Measurements from ENCODE around the gene AFG3L2.
A peak's percentile ranks its signal among the peaks of the same experiment; 100 is the strongest.

AFG3L2 gene

DNA sequence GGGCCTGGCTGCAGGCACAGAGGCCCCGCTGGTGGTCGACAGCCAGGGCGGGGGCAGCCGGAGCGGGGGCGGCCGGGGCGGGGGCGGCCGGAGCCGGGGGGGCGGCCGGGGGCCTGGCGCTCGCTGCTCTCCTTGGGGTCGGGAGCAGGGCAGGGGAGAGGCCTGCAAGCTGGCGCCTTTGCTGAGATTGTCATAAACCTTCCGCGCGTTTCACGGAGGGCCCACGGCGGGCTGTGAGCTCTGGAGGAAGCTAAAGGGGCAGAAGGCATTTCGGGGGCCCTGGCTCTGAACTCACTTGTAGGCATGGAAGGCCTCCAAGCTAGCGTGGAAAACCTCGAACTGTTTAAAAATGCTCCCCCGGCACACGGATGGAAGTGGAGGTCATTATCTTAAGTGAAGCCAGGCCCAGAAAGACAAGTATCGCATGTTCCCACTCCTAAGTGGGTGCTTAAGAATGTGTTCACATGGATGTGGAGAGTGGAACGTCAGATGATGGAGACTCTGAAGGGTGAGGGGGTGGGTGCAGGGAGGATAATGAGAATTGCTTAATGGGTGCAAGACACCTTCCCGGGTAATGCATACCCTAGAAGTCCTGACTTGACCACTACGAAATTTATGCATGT, 31.3 kb upstream of the AFG3L2 start:
- no peak for DNase-seq (ENCODE audit: low read depth)

DNA sequence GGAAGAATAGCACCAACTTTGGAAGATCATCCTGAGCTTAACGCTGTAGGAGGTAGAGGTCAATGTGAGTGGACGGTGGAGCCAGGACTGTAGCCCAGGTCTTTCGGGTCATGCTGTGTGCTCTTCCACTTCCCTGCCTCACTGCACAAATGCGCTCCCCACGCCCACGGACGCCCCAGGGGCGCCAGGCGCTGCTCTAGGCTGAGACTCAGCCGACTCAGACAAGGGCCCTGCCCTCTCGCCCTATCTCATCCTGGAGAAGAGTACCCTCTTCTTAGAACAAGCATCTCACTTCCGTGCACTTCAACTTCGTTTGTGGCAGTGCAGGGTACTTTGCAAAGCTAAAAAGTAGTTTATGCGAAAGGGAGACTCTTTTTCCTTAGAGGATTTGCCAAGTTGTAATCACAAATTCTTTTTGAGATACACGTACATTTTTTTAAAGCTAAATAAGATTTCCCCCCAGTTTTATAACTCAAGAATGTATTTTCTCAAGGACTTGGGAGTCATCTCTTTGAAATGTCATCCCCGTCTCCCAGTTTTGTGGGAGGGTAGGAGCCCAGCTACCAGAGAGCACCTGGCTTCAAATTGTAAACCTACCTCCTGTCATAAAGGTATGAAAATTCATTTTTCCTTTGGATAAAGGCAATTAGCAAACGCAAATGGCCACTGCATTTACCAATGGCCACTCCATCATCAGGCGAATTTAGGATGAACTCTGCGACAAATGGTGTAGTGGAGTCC, 29.5 kb upstream of the AFG3L2 start:
- no peak for TF ChIP-seq CTCF (IDR thresholded peaks at IDR 0.05; ENCODE audit: low read depth, low read length, missing control alignments)
- no peak overlapping the region for H3K4me3 ChIP-seq (ENCODE audit: low read depth, low read length)
- in situ Hi-C loops (cut with HindIII; ENCODE audit: low sequenced_read_pairs), result no loop called here
- DNase-seq (ENCODE audit: low read depth), result no peak

More for the DNA sequence above, 31.3 kb upstream of the AFG3L2 start:
- no peak for TF ChIP-seq CTCF (IDR thresholded peaks at IDR 0.05; ENCODE audit: low read depth, low read length, missing control alignments)
- in situ Hi-C loops (cut with HindIII; ENCODE audit: low sequenced_read_pairs), result no loop called here
- peak overlapping the region; percentile 50 for H3K4me3 ChIP-seq (ENCODE audit: low read depth, low read length)

- no peak for DNase-seq (ENCODE audit: low read depth)
- in situ Hi-C loops (cut with HindIII; ENCODE audit: low sequenced_read_pairs), result no loop called here
- no peak overlapping the region for H3K4me3 ChIP-seq (ENCODE audit: low read depth, low read length)
- TF ChIP-seq CTCF (IDR thresholded peaks at IDR 0.05; ENCODE audit: low read depth, low read length, missing control alignments), result no peak
Measured at GRCh38 chr18:12405066-12405465, 28.0 kb upstream of the AFG3L2 start.

DNA sequence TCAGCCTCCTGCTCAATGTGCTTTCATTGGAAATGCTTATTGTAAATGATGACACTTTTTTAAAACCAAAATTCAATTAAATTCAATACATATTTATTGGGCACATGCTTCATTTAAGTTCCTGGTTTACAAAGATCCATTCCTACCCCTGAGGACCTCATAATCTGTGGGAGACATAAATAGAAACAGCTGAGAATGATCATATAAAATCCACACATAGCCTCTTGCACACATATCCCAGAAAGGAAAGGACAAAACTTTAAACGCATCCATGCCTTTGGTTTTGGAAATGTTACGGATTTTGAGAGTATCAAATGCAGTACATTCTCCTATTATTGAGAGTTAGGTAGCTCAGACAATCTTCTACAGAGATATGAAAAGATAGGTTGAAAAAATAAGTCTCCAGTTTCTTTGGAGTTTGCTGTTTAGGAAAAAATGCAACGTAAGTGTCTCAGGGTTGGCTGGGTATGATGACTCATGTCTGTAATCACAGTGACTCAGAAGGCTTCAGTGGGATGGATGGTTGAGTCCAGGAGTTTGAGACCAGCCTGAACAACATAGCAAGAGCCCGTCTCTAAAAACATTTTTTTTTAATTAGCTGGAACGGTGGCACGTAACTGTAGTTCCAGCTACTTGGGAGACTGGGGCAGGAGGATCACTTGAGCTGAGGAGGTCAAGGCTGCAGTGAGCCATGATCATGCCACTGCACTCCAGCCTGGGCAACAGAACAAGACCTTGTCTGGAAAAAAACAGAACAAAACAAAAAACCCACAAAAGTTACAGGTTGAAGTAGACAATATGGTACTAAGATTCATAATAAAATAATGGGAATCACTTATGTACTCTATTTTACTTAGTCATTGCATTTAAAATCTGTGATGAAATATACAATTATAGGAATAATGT, 26.8 kb upstream of the AFG3L2 start:
- DNase-seq (ENCODE audit: low read depth), result peak; percentile 49
- no peak for TF ChIP-seq CTCF (IDR thresholded peaks at IDR 0.05; ENCODE audit: low read depth, low read length, missing control alignments)
- no peak overlapping the region for H3K4me3 ChIP-seq (ENCODE audit: low read depth, low read length)
- in situ Hi-C loops (cut with HindIII; ENCODE audit: low sequenced_read_pairs), result no loop called here

DNA sequence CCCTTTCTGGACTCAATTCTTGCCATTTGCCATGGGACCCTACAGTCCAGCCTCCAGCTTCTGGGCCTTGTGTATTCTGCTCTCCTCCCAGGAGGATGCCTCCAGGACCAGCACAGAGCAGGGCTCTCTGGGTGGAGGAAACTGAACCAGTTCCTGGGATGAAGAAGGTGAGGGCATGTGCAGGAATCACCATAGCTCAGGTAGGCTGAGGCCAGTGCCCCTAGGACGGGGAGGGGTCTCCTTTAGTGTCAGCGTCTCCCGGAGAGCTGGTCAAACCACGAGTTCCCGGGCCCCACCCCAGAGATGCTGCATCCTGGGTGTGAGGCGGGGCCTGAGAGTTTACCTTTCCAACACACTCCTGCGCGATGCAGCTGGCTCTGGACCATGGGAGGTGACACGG, 24.9 kb upstream of the AFG3L2 start:
- in situ Hi-C loops (cut with HindIII; ENCODE audit: low sequenced_read_pairs), result no loop called here
- DNase-seq (ENCODE audit: low read depth), result no peak
- no peak overlapping the region for H3K4me3 ChIP-seq (ENCODE audit: low read depth, low read length)
- no peak for TF ChIP-seq CTCF (IDR thresholded peaks at IDR 0.05; ENCODE audit: low read depth, low read length, missing control alignments)

DNA sequence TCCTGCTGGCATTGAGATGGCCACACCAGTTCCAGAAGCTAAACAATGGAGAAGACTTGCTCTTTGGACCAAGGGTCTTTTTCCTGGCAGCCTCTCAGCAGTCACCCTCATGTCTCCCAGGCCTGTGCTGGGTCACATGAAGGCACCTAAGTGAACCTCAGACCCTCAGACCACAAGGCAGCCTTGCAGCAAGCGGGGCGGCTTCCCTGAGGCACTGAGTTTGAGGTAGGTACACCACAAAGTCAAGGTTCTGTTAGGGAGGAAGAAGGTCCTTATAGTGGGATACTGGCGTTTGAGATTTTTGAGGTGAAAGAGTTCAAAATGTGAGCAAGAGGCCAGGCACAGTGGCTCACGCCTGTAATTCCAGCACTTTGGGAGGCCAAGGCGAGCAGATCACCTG, 22.2 kb upstream of the AFG3L2 start:
- in situ Hi-C loops (cut with HindIII; ENCODE audit: low sequenced_read_pairs), result no loop called here
- no peak overlapping the region for H3K4me3 ChIP-seq (ENCODE audit: low read depth, low read length)
- no peak for TF ChIP-seq CTCF (IDR thresholded peaks at IDR 0.05; ENCODE audit: low read depth, low read length, missing control alignments)
- no peak for DNase-seq (ENCODE audit: low read depth)
